Muscle layer of colon (tissue), 2 donors: Measurements from ENCODE around the gene KDM1B.
A peak's percentile ranks its signal among the peaks of the same experiment; 100 is the strongest.
"Not testable (repeated sequence)": the region's sequence is repeated elsewhere in the genome, so short reads cannot be mapped to it uniquely, and the experiment has no call there.

Experiments
- H3K27ac ChIP-seq: one replicate; pipeline ENCODE4 v1.7.0; 2013; ENCODE audit warnings: low read depth, mild to moderate bottlenecking, low read length, moderate library complexity
- H3K27me3 ChIP-seq, 2 donors: one replicate each; pipeline ENCODE4 v1.7.0; 2013; ENCODE audit warnings: low read length in 2 of 2, mild to moderate bottlenecking in 2 of 2; ENCODE audit not compliant: insufficient read depth in 2 of 2, control insufficient read depth in 1 of 2
- H3K36me3 ChIP-seq: one replicate; pipeline ENCODE4 v1.7.0; 2013; ENCODE audit warnings: mild to moderate bottlenecking, low read length; ENCODE audit not compliant: insufficient read depth
- H3K4me1 ChIP-seq: one replicate; pipeline ENCODE4 v1.7.0; 2013; ENCODE audit warnings: mild to moderate bottlenecking, low read length; ENCODE audit not compliant: insufficient read depth
- H3K4me3 ChIP-seq, 2 donors: one replicate each; pipeline ENCODE4 v1.7.0; 2013; ENCODE audit warnings: low read length in 2 of 2, low read depth in 1 of 2, mild to moderate bottlenecking in 1 of 2, moderate library complexity in 1 of 2
- H3K9ac ChIP-seq: one replicate; pipeline ENCODE4 v1.7.0; 2013; ENCODE audit warnings: low read length
- H3K9me3 ChIP-seq: one replicate; pipeline ENCODE4 v1.7.0; 2013; ENCODE audit warnings: mild to moderate bottlenecking, low read length
- donor health status: abdominal sarcoma.
- donor health status: Adenocarcinoma of cecum.

KDM1B gene

GRCh38 chr6:18153311-18153703 is 1.9 kb upstream of the KDM1B start:
- Histone ChIP-seq H3K9me3 (no peaks in the 10 kb centered on the region), H3K36me3 (no peaks in the 10 kb centered on the region), H3K27ac (no peak overlapping the region), H3K4me3 (no peak overlapping the region), H3K4me1 (peaks cover 12% of the 10 kb centered on the region), H3K27me3 (no peaks in the 10 kb centered on the region), H3K9ac (no peak overlapping the region)

GRCh38 chr6:18154507-18155149 is 594 bp upstream of the KDM1B start, which contains the start of gene TPMT:
TPMT (minus strand) TSS chr6:18155077; CDS start chr6:18149127, 5,950 bp downstream.
- Histone ChIP-seq H3K4me1 (peaks cover 12% of the 10 kb centered on the region), H3K27ac (peak within 1 kb of the TSS; percentile 92), H3K4me3 (peak within 1 kb of the TSS; percentile 82 to 96), H3K9me3 (no peaks in the 10 kb centered on the region), H3K9ac (peak within 1 kb of the TSS; percentile 84), H3K27me3 (no peaks in the 10 kb centered on the region), H3K36me3 (no peaks in the 10 kb centered on the region)

- H3K27me3 ChIP-seq = no peaks in the 10 kb centered on the region
- no peaks in the 10 kb centered on the region for H3K9me3 ChIP-seq
- peaks cover 2% of the 10 kb centered on the region for H3K36me3 ChIP-seq
- peaks cover 12% of the 10 kb centered on the region for H3K4me1 ChIP-seq
- peak overlapping the region; percentile 61 for H3K27ac ChIP-seq
- H3K9ac ChIP-seq = peak overlapping the region; percentile 47
- H3K4me3 ChIP-seq = peak overlapping the region; percentile 82 to 96
Observed at GRCh38 chr6:18155864-18156421, 721 bp downstream of the KDM1B start.

- no peak overlapping the region for H3K9ac ChIP-seq
- no peak overlapping the region for H3K27ac ChIP-seq
- H3K27me3 ChIP-seq = no peaks in the 10 kb centered on the region
- no peaks in the 10 kb centered on the region for H3K9me3 ChIP-seq
- peaks cover 17% of the 10 kb centered on the region for H3K36me3 ChIP-seq
- H3K4me3 ChIP-seq = no peak overlapping the region
- H3K4me1 ChIP-seq = no peaks in the 10 kb centered on the region
Observed at GRCh38 chr6:18160911-18161310, 5.7 kb downstream of the KDM1B start.

DNA sequence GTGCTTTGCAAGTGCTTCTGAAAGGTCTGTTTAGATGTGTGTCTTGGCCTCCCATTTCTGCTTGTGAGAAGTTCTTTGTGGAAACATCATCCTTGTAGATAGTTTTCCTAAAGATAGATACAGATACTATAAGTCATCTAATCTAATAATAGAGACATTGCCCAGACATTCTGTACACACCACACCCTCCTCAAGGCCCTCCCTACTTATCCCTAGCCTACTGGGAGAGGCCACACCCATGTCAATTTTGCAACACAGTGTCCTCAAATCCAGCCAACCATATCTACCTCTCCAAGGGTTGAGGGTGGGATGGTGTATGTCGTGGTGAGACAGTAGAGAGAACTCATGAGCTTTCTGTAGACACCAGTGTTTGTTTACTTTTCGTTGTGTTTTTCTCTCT is 6.2 kb downstream of the KDM1B start:
- no peaks in the 10 kb centered on the region for H3K4me1 ChIP-seq
- H3K27me3 ChIP-seq = no peaks in the 10 kb centered on the region
- H3K9me3 ChIP-seq = no peaks in the 10 kb centered on the region
- H3K36me3 ChIP-seq = peaks cover 17% of the 10 kb centered on the region
- H3K27ac ChIP-seq = no peak overlapping the region
- H3K9ac ChIP-seq = no peak overlapping the region
- H3K4me3 ChIP-seq = no peak overlapping the region

DNA sequence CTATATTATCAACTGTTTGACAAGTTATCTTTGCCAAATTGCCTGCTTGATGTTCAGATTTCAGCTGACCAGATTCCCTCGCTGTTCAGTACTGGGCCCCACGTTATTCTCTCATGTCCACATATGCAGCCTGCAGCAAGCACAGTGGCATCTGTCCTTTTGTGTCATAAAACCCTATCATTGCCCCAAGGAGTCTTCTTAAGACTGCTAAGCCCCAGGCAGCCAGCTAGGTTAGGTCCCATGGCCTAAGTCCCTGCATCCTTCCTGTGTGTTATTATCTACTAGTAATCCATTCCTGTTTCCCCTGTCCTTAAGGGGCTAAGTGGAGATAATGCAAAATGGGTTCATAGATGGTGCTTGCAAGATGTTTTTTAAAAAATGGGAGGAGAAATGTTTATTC is 7.2 kb downstream of the KDM1B start:
- Histone ChIP-seq H3K4me3 (no peak overlapping the region), H3K9ac (no peak overlapping the region), H3K27me3 (no peaks in the 10 kb centered on the region), H3K36me3 (peaks cover 17% of the 10 kb centered on the region), H3K4me1 (no peaks in the 10 kb centered on the region), H3K27ac (no peak overlapping the region), H3K9me3 (no peaks in the 10 kb centered on the region)

GRCh38 chr6:18165751-18166150 is 10.5 kb downstream of the KDM1B start:
- Histone ChIP-seq H3K4me3 (no peak overlapping the region), H3K27me3 (no peaks in the 10 kb centered on the region), H3K36me3 (peaks cover 31% of the 10 kb centered on the region), H3K27ac (no peak overlapping the region), H3K9me3 (no peaks in the 10 kb centered on the region), H3K4me1 (no peaks in the 10 kb centered on the region), H3K9ac (no peak overlapping the region)

- H3K9ac ChIP-seq = no peak overlapping the region
- no peak overlapping the region for H3K27ac ChIP-seq
- no peaks in the 10 kb centered on the region for H3K4me1 ChIP-seq
- no peaks in the 10 kb centered on the region for H3K27me3 ChIP-seq
- H3K9me3 ChIP-seq = no peaks in the 10 kb centered on the region
- peaks cover 29% of the 10 kb centered on the region for H3K36me3 ChIP-seq
- H3K4me3 ChIP-seq = no peak overlapping the region
Observed at GRCh38 chr6:18166312-18167036, 11.3 kb downstream of the KDM1B start.

DNA sequence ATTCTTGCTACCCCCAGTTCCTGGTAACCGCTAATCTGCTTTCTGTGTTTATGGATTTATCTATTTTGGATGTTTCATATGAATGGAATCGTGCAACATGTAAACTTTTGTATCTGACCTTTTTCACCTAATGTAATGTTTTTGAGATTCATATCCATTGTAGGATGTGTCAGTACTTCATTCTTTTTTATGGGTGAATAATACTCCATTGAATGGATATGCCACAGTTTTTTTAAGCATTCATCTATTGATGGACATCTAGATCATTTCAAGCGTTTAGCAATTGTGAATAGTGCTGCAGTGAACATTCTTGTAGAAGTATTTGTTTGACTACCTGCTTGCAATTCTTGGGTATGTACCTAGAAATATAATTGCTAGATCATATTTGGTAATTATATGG is 13.0 kb downstream of the KDM1B start:
- Histone ChIP-seq H3K4me1 (no peaks in the 10 kb centered on the region), H3K4me3 (no peak overlapping the region), H3K27ac (no peak overlapping the region), H3K9ac (no peak overlapping the region), H3K27me3 (no peaks in the 10 kb centered on the region), H3K9me3 (no peaks in the 10 kb centered on the region), H3K36me3 (peaks cover 21% of the 10 kb centered on the region)

- H3K9me3 ChIP-seq = no peaks in the 10 kb centered on the region
- no peak overlapping the region for H3K27ac ChIP-seq
Observed at GRCh38 chr6:18171871-18172270, 16.6 kb downstream of the KDM1B start.

DNA sequence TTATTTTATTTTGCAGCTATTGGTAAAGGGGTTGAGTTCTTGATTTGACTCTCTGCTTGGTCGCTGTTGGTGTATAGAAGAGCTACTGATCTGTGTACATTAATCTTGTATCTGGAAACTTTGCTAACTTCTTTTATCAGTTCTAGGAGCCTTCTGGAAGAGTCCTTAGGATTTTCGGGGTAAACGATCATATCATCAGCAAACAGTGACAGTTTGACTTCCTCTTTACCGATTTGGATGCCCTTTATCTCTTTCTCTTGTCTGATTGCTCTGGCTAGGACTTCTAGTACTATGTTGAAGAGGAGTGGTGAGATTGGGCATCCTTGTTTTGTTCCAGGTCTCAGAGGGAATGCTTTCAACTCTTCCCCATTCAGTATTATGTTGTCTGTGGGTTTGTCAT is 21.0 kb downstream of the KDM1B start:
- H3K4me3 ChIP-seq, H3K9me3 ChIP-seq, H3K27me3 ChIP-seq, H3K9ac ChIP-seq, H3K27ac ChIP-seq, H3K36me3 ChIP-seq, H3K4me1 ChIP-seq: not testable (repeated sequence)

More at GRCh38 chr6:18171871-18172270, 16.6 kb downstream of the KDM1B start:
- Histone ChIP-seq H3K27me3 (no peaks in the 10 kb centered on the region), H3K9ac (no peak overlapping the region), H3K4me3 (no peak overlapping the region), H3K4me1 (no peaks in the 10 kb centered on the region), H3K36me3 (peaks cover 21% of the 10 kb centered on the region)
